H1 (cell line): Measurements from ENCODE around the gene NEDD4.
"Not testable (repeated sequence)": the region's sequence is repeated elsewhere in the genome, so short reads cannot be mapped to it uniquely, and the experiment has no call there.

Experiments used
- CTCF ChIP-seq, 3 experiments: IDR thresholded peaks; 1 replicate in 2 of 3; 2 replicates in 1 of 3; pipeline versions ENCODE4 v1.5.1 to v1.6.1; 2011; ENCODE audit warnings: low read length in 3 of 3, mild to moderate bottlenecking in 3 of 3, inconsistent platforms in 2 of 3, low read depth in 1 of 3, moderate library complexity in 1 of 3; ENCODE audit not compliant: insufficient read depth in 1 of 3; ENCODE audit errors: control extremely low read depth in 1 of 3
- EP300 ChIP-seq, 2 experiments: IDR thresholded peaks; 1 replicate in 1 of 2; 2 replicates in 1 of 2; pipeline ENCODE4 v1.6.1; 2011 to 2012; ENCODE audit warnings: low read depth in 2 of 2, low read length in 2 of 2, mild to moderate bottlenecking in 2 of 2, borderline replicate concordance in 1 of 2, inconsistent platforms in 1 of 2, moderate library complexity in 1 of 2
- EZH2 ChIP-seq: fragments of 200-600 bp; sonication (generic); IDR thresholded peaks from 2 replicates; pipeline ENCODE4 v1.7.1; 2012; ENCODE audit warnings: low read depth, mild to moderate bottlenecking, moderate library complexity, low read length, inconsistent platforms; ENCODE audit not compliant: severe bottlenecking
- JUN ChIP-seq: IDR thresholded peaks from 2 replicates; pipeline ENCODE4 v1.6.1; 2011; ENCODE audit warnings: low read depth, mild to moderate bottlenecking, improper control_type of control experiment, low read length
- MAFK ChIP-seq: IDR thresholded peaks from 2 replicates; pipeline ENCODE4 v1.6.1; 2012; ENCODE audit warnings: low read depth, mild to moderate bottlenecking, improper control_type of control experiment, low read length

GRCh38 chr15:55785593-55785992 lies 207.8 kb downstream of the NEDD4 start:
- TF ChIP-seq CTCF (IDR thresholded peaks at IDR 0.05; ENCODE audit: control extremely low read depth in 1 of 3, insufficient read depth in 1 of 3, low read depth in 1 of 3, low read length in 3 of 3); MAFK; EP300 (IDR thresholded peaks at IDR 0.05; ENCODE audit: borderline replicate concordance in 1 of 2, low read depth in 2 of 2, low read length in 2 of 2); EZH2; JUN: not testable (repeated sequence)
